Measurements from ENCODE around the gene PSORS1C2. TPM values are rescaled to one million over a fixed set of nuclear protein-coding genes. Genes with fewer than 3 reads are reported as not detected.

PSORS1C2 gene
- total RNA-seq, 4 donors from 2014 or later: 0.91 TPM; not detected in 3

- no peaks in the 10 kb centered on the region for H3K27me3 ChIP-seq
- H3K27ac ChIP-seq: no peak overlapping the region
- 88 to 91% methylated on average over 3 of the region's 3 CpGs for WGBS, 2 donors
- no peaks in the 10 kb centered on the region for H3K9me3 ChIP-seq
- peaks cover 6 to 36% (median 10%) of the 10 kb centered on the region in 3 donors for H3K4me1 ChIP-seq
- intact Hi-C loops (cut with DNase I): no loop called here
- DNase-seq: no peak
- TF ChIP-seq CTCF (IDR thresholded peaks at IDR 0.05) (no peak), POLR2A (IDR thresholded peaks at IDR 0.05) (no peak)
- H3K36me3 ChIP-seq: no peaks in the 10 kb centered on the region
- no peak overlapping the region for H3K4me3 ChIP-seq
Measured at GRCh38 chr6:31090275-31090972, 48.4 kb downstream of the PSORS1C2 start.

Small RNAs within 50 kb of the gene (small RNA-seq; reads per million reads assigned to genes)
- 0 reads per million in 4 donors for gene POLR2LP1

Other genes with a start within 250 kb of the PSORS1C2 start
- 10 to 100 TPM; 10.3 to 26.7 (median 12.4) TPM for gene GTF2H4, start 230.9 kb downstream of the PSORS1C2 start, total RNA-seq
- 10 to 100 TPM; 23.5 to 61.9 (median 33.0) TPM for gene VARS2, start 224.8 kb downstream of the PSORS1C2 start, total RNA-seq
- gene SFTA2, start 206.9 kb downstream of the PSORS1C2 start, total RNA-seq: 10 to 100 TPM in 1 of 4 donors, 1 to 10 TPM in 3; 2.0 to 31.7 (median 6.4) TPM
- 1 to 10 TPM in 2 of 4 donors, under 1 TPM in 2; 0.21 to 8.3 (median 2.4) TPM for gene MUCL3, start 198.1 kb downstream of the PSORS1C2 start, total RNA-seq
- gene MUC21, start 155.3 kb downstream of the PSORS1C2 start, total RNA-seq: 100 to 1,000 TPM; 219 to 945 (median 271) TPM
- gene MUC22, start 128.6 kb downstream of the PSORS1C2 start, total RNA-seq: 10 to 100 TPM in 1 of 4 donors, 1 to 10 TPM in 3; 4.1 to 10.1 (median 7.6) TPM
- gene C6orf15, start 26.5 kb downstream of the PSORS1C2 start, total RNA-seq: 1 to 10 TPM in 1 of 4 donors, not detected in 3; 1.6 TPM
- gene PSORS1C1, start 24.3 kb downstream of the PSORS1C2 start, total RNA-seq: 1 to 10 TPM in 3 of 4 donors, under 1 TPM in 1; 0.06 to 2.7 (median 1.2) TPM
- under 1 TPM in 1 of 4 donors, not detected in 3; 0.13 TPM for gene CDSN, start 18.6 kb downstream of the PSORS1C2 start, total RNA-seq
- 10 to 100 TPM; 11.9 to 21.1 (median 16.2) TPM for gene CCHCR1, start 18.7 kb upstream of the PSORS1C2 start, total RNA-seq
- 10 to 100 TPM; 12.2 to 17.2 (median 16.6) TPM for gene TCF19, start 19.5 kb upstream of the PSORS1C2 start, total RNA-seq
- 1 to 10 TPM in 3 of 4 donors, under 1 TPM in 1; 0.92 to 5.5 (median 3.3) TPM for gene POU5F1, start 31.6 kb upstream of the PSORS1C2 start, total RNA-seq
- 100 to 1,000 TPM; 128 to 659 (median 229) TPM for gene HLA-C, start 133.0 kb upstream of the PSORS1C2 start, total RNA-seq
- 1,000 to 10,000 TPM in 1 of 4 donors, 100 to 1,000 TPM in 3; 193 to 1,414 (median 554) TPM for gene HLA-B, start 218.1 kb upstream of the PSORS1C2 start, total RNA-seq